ENCODE measurements around the gene PDZRN3.

PDZRN3 gene

DNA sequence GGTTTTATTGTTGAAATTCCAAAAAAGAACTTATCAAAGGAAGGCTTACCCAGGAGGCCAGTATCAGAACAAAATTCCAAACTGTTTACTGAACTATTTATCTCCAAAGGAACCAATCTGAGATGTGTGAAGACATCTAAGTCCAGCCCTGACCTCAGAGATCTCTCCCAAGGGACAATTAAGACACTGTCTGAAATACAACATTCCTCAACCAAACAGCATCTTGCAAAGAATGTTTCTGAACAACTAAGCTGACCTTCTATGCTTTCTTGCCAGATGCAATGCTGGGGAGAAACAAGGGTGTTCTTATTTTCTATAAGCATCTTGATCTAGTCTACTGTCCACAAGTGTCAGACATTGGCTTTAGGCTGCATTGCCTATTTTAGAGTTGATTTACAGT lies 13.6 kb downstream of the PDZRN3 start:
- ChIA-PET CTCF (no interaction called here), POLR2A (no interaction called here)
- no peaks in the 10 kb centered on the region for H3K4me1 ChIP-seq (ENCODE audit: control extremely low read depth in 1 of 4, control insufficient read depth in 4 of 4, insufficient read depth in 4 of 4, low read length in 3 of 4)
- H3K9me3 ChIP-seq (ENCODE audit: control extremely low read depth in 1 of 5, control insufficient read depth in 4 of 5, insufficient read depth in 2 of 5, low read depth in 1 of 5, low read length in 4 of 5) = no peaks in the 10 kb centered on the region
- no peak overlapping the region for H3K4me3 ChIP-seq (ENCODE audit: control insufficient read depth in 1 of 7, extremely low read depth in 1 of 7, insufficient read depth in 4 of 7, low read depth in 2 of 7, low read length in 6 of 7)
- H3K27ac ChIP-seq (ENCODE audit: insufficient read depth in 1 of 2, low read depth in 1 of 2, low read length in 2 of 2, poor library complexity in 1 of 2, severe bottlenecking in 2 of 2) = no peak overlapping the region
- peaks cover 0 to 3% (median 2%) of the 10 kb centered on the region in 5 experiments for H3K27me3 ChIP-seq (replicated peaks in 2 of 5; ENCODE audit: control insufficient read depth in 4 of 5, insufficient read depth in 5 of 5, low read length in 4 of 5)
- no peaks in the 10 kb centered on the region for H3K36me3 ChIP-seq (ENCODE audit: control insufficient read depth in 4 of 4, insufficient read depth in 4 of 4, low read length in 3 of 4)
- no peak for DNase-seq

DNA sequence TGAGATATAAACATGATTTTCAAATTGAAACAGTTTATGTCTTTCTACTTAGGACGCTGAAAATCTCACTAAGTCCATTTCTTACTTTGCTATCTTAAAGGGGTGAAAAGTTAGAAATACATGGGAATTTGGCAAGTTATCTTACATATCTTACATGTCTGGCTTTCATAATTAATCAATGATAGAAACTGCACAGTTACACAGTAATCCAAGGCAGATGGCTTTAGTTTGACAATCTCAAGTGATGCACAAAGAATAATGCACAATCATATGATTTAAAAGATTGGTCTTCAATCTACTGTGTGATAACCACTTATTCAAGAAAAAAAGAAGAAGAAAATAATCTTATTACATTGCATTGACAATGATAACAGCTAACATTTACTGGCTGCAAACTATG lies 14.2 kb downstream of the PDZRN3 start:
- CTCF ChIA-PET = no interaction called here

DNA sequence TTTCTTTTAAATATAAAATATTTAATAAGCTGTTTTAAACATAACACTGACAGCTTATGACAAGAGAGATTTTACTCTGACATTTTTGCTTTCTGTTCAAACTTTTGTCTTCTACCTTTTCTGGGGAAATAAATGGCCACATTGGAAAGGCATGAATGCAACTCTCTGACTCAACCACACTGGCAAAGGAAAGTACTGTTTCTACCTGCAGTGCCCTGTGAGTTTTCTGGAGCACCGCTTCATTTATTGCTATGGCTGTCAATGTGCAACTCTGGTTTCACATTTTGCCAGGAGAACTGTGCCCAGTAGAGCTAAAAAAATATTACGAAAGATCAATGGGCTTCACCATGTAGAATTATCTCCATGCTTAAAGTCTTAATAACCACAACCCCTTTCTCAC lies 15.1 kb downstream of the PDZRN3 start:
- no peak overlapping the region for H3K27ac ChIP-seq (ENCODE audit: insufficient read depth in 1 of 2, low read depth in 1 of 2, low read length in 2 of 2, poor library complexity in 1 of 2, severe bottlenecking in 2 of 2)
- 100% methylated on average over 2 of the region's 2 CpGs for WGBS (ENCODE audit: insufficient coverage)
- CTCF ChIA-PET = no interaction called here

More for the DNA sequence above, 14.2 kb downstream of the PDZRN3 start:
- POLR2A ChIA-PET = no interaction called here
- Histone ChIP-seq H3K4me1 (ENCODE audit: control extremely low read depth in 1 of 4, control insufficient read depth in 4 of 4, insufficient read depth in 4 of 4, low read length in 3 of 4) (no peaks in the 10 kb centered on the region), H3K27me3 (replicated peaks in 2 of 5; ENCODE audit: control insufficient read depth in 4 of 5, insufficient read depth in 5 of 5, low read length in 4 of 5) (peaks cover 0 to 3% (median 0%) of the 10 kb centered on the region in 5 experiments), H3K27ac (ENCODE audit: insufficient read depth in 1 of 2, low read depth in 1 of 2, low read length in 2 of 2, poor library complexity in 1 of 2, severe bottlenecking in 2 of 2) (no peak overlapping the region), H3K4me3 (ENCODE audit: control insufficient read depth in 1 of 7, extremely low read depth in 1 of 7, insufficient read depth in 4 of 7, low read depth in 2 of 7, low read length in 6 of 7) (no peak overlapping the region), H3K36me3 (ENCODE audit: control insufficient read depth in 4 of 4, insufficient read depth in 4 of 4, low read length in 3 of 4) (no peaks in the 10 kb centered on the region), H3K9me3 (ENCODE audit: control extremely low read depth in 1 of 5, control insufficient read depth in 4 of 5, insufficient read depth in 2 of 5, low read depth in 1 of 5, low read length in 4 of 5) (no peaks in the 10 kb centered on the region)
- WGBS (ENCODE audit: insufficient coverage) = no CpG with 5 or more reads among the region's 1 CpG
- no peak for DNase-seq

DNA sequence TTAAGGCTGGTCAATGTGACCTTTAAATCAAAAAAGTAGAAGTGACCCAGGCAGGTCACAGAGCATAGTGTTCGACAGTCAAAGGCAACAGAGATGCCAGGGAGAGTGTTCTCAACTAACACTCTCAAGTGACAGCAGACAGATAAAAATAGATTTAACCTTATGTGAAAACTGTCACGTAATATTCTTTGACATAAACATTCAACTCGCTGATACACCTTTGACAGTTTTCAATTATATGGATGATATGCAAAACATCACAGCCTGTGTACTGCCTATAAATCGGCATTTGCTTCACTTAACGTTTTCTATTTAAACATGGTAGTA lies 15.5 kb downstream of the PDZRN3 start:
- ChIA-PET CTCF (no interaction called here), POLR2A (no interaction called here)
- WGBS (ENCODE audit: insufficient coverage) = 100% methylated on average over 1 of the region's 5 CpGs
- Histone ChIP-seq H3K27me3 (replicated peaks in 2 of 5; ENCODE audit: control insufficient read depth in 4 of 5, insufficient read depth in 5 of 5, low read length in 4 of 5) (peaks cover 0 to 3% (median 0%) of the 10 kb centered on the region in 5 experiments), H3K4me1 (ENCODE audit: control extremely low read depth in 1 of 4, control insufficient read depth in 4 of 4, insufficient read depth in 4 of 4, low read length in 3 of 4) (no peaks in the 10 kb centered on the region), H3K4me3 (ENCODE audit: control insufficient read depth in 1 of 7, extremely low read depth in 1 of 7, insufficient read depth in 4 of 7, low read depth in 2 of 7, low read length in 6 of 7) (no peak overlapping the region), H3K27ac (ENCODE audit: insufficient read depth in 1 of 2, low read depth in 1 of 2, low read length in 2 of 2, poor library complexity in 1 of 2, severe bottlenecking in 2 of 2) (no peak overlapping the region), H3K36me3 (ENCODE audit: control insufficient read depth in 4 of 4, insufficient read depth in 4 of 4, low read length in 3 of 4) (no peaks in the 10 kb centered on the region), H3K9me3 (ENCODE audit: control extremely low read depth in 1 of 5, control insufficient read depth in 4 of 5, insufficient read depth in 2 of 5, low read depth in 1 of 5, low read length in 4 of 5) (no peaks in the 10 kb centered on the region)
- DNase-seq = no peak

More for the DNA sequence above, 15.1 kb downstream of the PDZRN3 start:
- Histone ChIP-seq H3K9me3 (ENCODE audit: control extremely low read depth in 1 of 5, control insufficient read depth in 4 of 5, insufficient read depth in 2 of 5, low read depth in 1 of 5, low read length in 4 of 5) (no peaks in the 10 kb centered on the region), H3K4me1 (ENCODE audit: control extremely low read depth in 1 of 4, control insufficient read depth in 4 of 4, insufficient read depth in 4 of 4, low read length in 3 of 4) (no peaks in the 10 kb centered on the region), H3K27me3 (replicated peaks in 2 of 5; ENCODE audit: control insufficient read depth in 4 of 5, insufficient read depth in 5 of 5, low read length in 4 of 5) (peaks cover 0 to 3% (median 0%) of the 10 kb centered on the region in 5 experiments), H3K36me3 (ENCODE audit: control insufficient read depth in 4 of 4, insufficient read depth in 4 of 4, low read length in 3 of 4) (no peaks in the 10 kb centered on the region), H3K4me3 (ENCODE audit: control insufficient read depth in 1 of 7, extremely low read depth in 1 of 7, insufficient read depth in 4 of 7, low read depth in 2 of 7, low read length in 6 of 7) (no peak overlapping the region)
- POLR2A ChIA-PET = no interaction called here
- DNase-seq = no peak

DNA sequence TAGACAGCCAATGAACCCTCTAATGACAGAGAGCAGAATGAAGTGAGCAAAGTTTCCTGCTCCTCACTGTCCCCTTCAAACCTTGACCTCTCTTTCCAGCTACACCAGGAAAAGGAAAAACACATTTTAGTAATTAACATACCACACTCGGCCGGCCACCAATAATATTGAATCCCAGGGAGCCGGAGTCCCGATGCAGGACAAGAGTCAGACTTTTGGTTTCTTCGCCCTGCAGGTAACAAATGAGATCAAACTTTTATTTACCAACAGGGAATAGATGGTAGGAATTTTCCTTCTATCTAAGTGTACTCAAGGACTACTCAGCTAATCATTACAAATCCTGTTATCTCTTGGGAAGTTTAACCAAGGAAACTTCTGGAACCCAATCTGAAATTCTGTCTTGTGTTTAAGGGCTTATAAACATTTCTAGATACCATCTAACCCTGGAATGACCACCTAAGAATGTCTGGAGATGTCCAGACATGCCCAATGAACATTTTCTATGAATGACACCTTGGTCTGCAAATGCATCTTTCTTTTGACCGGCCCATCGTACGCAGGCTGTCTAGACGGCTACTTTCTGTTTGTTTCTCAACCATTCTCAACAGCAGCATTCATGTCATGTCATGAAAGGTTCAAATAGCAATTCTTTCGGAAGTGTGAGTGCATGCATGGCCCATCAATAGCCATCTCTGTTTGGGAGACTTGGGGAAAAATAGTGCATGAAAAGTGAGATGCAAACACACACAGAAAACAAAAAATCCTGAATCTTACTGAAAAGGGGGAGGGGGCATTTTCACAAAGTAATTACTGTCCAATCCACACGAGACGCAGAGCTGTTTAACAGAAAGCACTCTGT lies 16.1 kb downstream of the PDZRN3 start:
- ChIA-PET POLR2A (no interaction called here), CTCF (no interaction called here)
- WGBS (ENCODE audit: insufficient coverage) = 97% methylated on average over 5 of the region's 12 CpGs
- no peaks in the 10 kb centered on the region for H3K9me3 ChIP-seq (ENCODE audit: control extremely low read depth in 1 of 5, control insufficient read depth in 4 of 5, insufficient read depth in 2 of 5, low read depth in 1 of 5, low read length in 4 of 5)
- DNase-seq = no peak
- H3K4me1 ChIP-seq (ENCODE audit: control extremely low read depth in 1 of 4, control insufficient read depth in 4 of 4, insufficient read depth in 4 of 4, low read length in 3 of 4) = no peaks in the 10 kb centered on the region
- no peak overlapping the region for H3K27ac ChIP-seq (ENCODE audit: insufficient read depth in 1 of 2, low read depth in 1 of 2, low read length in 2 of 2, poor library complexity in 1 of 2, severe bottlenecking in 2 of 2)
- peaks cover 0 to 3% (median 0%) of the 10 kb centered on the region in 5 experiments for H3K27me3 ChIP-seq (replicated peaks in 2 of 5; ENCODE audit: control insufficient read depth in 4 of 5, insufficient read depth in 5 of 5, low read length in 4 of 5)
- no peak overlapping the region for H3K4me3 ChIP-seq (ENCODE audit: control insufficient read depth in 1 of 7, extremely low read depth in 1 of 7, insufficient read depth in 4 of 7, low read depth in 2 of 7, low read length in 6 of 7)
- H3K36me3 ChIP-seq (ENCODE audit: control insufficient read depth in 4 of 4, insufficient read depth in 4 of 4, low read length in 3 of 4) = no peaks in the 10 kb centered on the region

DNA sequence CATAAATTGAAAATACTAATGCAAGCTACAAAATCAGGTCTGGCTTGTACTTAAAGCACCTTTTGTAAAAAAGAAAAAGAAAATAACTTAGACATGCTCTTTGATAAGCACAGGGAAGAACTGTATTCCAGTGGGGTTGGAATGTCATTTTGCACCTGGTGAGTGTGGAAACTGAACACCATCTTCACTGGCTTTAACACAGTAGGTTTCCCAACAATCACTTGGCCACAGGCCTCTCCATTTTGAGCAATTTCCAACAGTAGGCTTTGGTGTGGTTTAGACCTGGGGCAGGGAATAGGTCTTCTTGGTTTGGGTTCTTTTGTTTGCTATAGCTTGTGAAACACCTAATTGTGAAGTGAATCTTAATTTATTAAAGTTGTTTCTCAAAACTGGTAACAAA lies 18.9 kb downstream of the PDZRN3 start:
- H3K4me3 ChIP-seq (ENCODE audit: control insufficient read depth in 1 of 7, extremely low read depth in 1 of 7, insufficient read depth in 4 of 7, low read depth in 2 of 7, low read length in 6 of 7) = no peak overlapping the region
- ChIA-PET POLR2A (no interaction called here), CTCF (interaction anchor here (0.9 kb wide), 1 partner anchor 11 kb away, joined by 5 read pairs; no protein-coding TSS in a partner anchor)
- H3K4me1 ChIP-seq (ENCODE audit: control extremely low read depth in 1 of 4, control insufficient read depth in 4 of 4, insufficient read depth in 4 of 4, low read length in 3 of 4) = no peaks in the 10 kb centered on the region
- no peak overlapping the region for H3K27ac ChIP-seq (ENCODE audit: insufficient read depth in 1 of 2, low read depth in 1 of 2, low read length in 2 of 2, poor library complexity in 1 of 2, severe bottlenecking in 2 of 2)
- no peaks in the 10 kb centered on the region for H3K27me3 ChIP-seq (replicated peaks in 2 of 5; ENCODE audit: control insufficient read depth in 4 of 5, insufficient read depth in 5 of 5, low read length in 4 of 5)
- H3K9me3 ChIP-seq (ENCODE audit: control extremely low read depth in 1 of 5, control insufficient read depth in 4 of 5, insufficient read depth in 2 of 5, low read depth in 1 of 5, low read length in 4 of 5) = no peaks in the 10 kb centered on the region
- H3K36me3 ChIP-seq (ENCODE audit: control insufficient read depth in 4 of 4, insufficient read depth in 4 of 4, low read length in 3 of 4) = no peaks in the 10 kb centered on the region
- DNase-seq = no peak

DNA sequence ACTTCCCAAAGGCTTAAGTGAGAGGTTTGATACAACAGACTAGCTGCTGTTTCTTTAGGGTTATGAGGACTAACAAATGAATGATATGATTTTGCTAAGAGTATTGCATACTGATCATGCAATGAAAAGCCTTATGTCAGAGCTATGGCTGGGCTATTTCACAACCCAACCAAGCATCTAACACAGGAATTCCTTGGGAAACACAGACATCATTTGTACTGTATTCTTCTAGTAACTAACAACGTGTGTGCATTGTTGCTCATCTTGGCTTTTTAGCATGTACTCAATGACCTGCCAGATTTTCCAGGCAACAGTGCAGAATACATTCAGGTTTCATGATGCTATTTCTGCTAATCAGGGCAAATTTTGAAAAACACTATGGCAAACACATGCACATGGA lies 19.3 kb downstream of the PDZRN3 start:
- Histone ChIP-seq H3K4me1 (ENCODE audit: control extremely low read depth in 1 of 4, control insufficient read depth in 4 of 4, insufficient read depth in 4 of 4, low read length in 3 of 4) (no peaks in the 10 kb centered on the region), H3K4me3 (ENCODE audit: control insufficient read depth in 1 of 7, extremely low read depth in 1 of 7, insufficient read depth in 4 of 7, low read depth in 2 of 7, low read length in 6 of 7) (no peak overlapping the region), H3K27ac (ENCODE audit: insufficient read depth in 1 of 2, low read depth in 1 of 2, low read length in 2 of 2, poor library complexity in 1 of 2, severe bottlenecking in 2 of 2) (no peak overlapping the region), H3K36me3 (ENCODE audit: control insufficient read depth in 4 of 4, insufficient read depth in 4 of 4, low read length in 3 of 4) (no peaks in the 10 kb centered on the region), H3K27me3 (replicated peaks in 2 of 5; ENCODE audit: control insufficient read depth in 4 of 5, insufficient read depth in 5 of 5, low read length in 4 of 5) (no peaks in the 10 kb centered on the region), H3K9me3 (ENCODE audit: control extremely low read depth in 1 of 5, control insufficient read depth in 4 of 5, insufficient read depth in 2 of 5, low read depth in 1 of 5, low read length in 4 of 5) (no peaks in the 10 kb centered on the region)
- POLR2A ChIA-PET = no interaction called here
- no peak for DNase-seq
- CTCF ChIA-PET = interaction anchor here (0.9 kb wide), 1 partner anchor 12 kb away, joined by 5 read pairs; no protein-coding TSS in a partner anchor
- WGBS (ENCODE audit: insufficient coverage) = 100% methylated on average over 1 of the region's 1 CpG
